Suprapubic skin (tissue), 4 donors: ENCODE measurements around the gene NRXN3.

Source experiments
- CTCF ChIP-seq, 2 donors: fragments of 200-600 bp in 1 of 2; fragments of 450-650 bp in 1 of 2; sonication (generic) in 1 of 2; IDR thresholded peaks; one replicate each; pipeline ENCODE4 v1.5.1; 2016 to 2019; ENCODE audit warnings: antibody characterized with exemption in 2 of 2, mild to moderate bottlenecking in 1 of 2, moderate library complexity in 1 of 2
- EP300 ChIP-seq: sonication (generic); formaldehyde crosslinking; IDR thresholded peaks from one replicate; pipeline ENCODE4 v1.6.1; 2017; ENCODE audit warnings: antibody characterized with exemption
- POLR2A ChIP-seq, 2 donors: fragments of 450-650 bp; IDR thresholded peaks; one replicate each; pipeline ENCODE4 v1.6.1; 2017; ENCODE audit warnings: antibody characterized with exemption in 2 of 2, mild to moderate bottlenecking in 2 of 2, moderate library complexity in 2 of 2
- POLR2AphosphoS5 ChIP-seq, 3 donors: sonication (generic); formaldehyde crosslinking; IDR thresholded peaks; one replicate each; pipeline ENCODE4 v1.6.1; 2017; ENCODE audit warnings: antibody characterized with exemption in 3 of 3

DNA sequence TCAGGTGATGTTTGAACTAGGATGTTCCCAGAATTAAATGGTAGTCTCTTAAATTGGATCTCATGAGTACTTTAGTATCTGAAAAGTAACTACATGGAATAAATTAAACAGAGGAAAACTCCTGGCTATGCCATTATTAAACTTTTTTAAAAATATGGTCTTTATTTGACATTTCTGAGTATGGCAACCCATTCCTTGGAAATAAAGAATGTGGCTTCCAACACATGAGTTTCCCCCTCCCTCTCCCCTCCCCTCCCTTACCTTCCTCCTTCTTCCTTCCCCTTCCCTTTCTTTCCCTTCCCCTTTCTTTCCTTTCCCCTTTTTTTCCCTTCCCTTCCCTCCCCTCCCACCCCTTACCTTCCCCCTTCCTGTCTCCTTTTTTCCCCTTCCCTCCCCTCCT, 1100.9 kb downstream of the NRXN3 start:
- TF ChIP-seq CTCF (IDR thresholded peaks at IDR 0.05) (no peak), POLR2A (IDR thresholded peaks at IDR 0.05) (no peak), POLR2AphosphoS5 (IDR thresholded peaks at IDR 0.05) (no peak), EP300 (no peak)
